GM23338 (cell line): ENCODE results near the gene CYB5R3. TPM values are rescaled to one million over a fixed set of nuclear protein-coding genes. Genes with fewer than 3 reads are reported as not detected.

Source experiments
- ATAC-seq: fragments of 200-7000 bp; cut with Tn5 transposase; 3 replicates; pipeline ENCODE4 v1.9.1; 2020
- DNase-seq: peaks from one replicate; pipeline ENCODE4 v3.0.0-alpha.2; 2015; ENCODE audit warnings: low spot score
- H2AFZ ChIP-seq: fragments of 200-600 bp; sonication (generic); 2 replicates; pipeline ENCODE4 v1.8.0; 2016; ENCODE audit warnings: antibody characterized with exemption, mild to moderate bottlenecking, moderate library complexity
- H3F3A ChIP-seq: fragments of 200-600 bp; sonication (generic); replicated peaks from 2 replicates; pipeline ENCODE4 v1.8.0; 2017; ENCODE audit warnings: antibody characterized with exemption, mixed run types, low read depth
- H3K27ac ChIP-seq: fragments of 200-600 bp; sonication (generic); 2 replicates; pipeline ENCODE4 v1.6.1; 2016; ENCODE audit warnings: low read depth
- H3K27me3 ChIP-seq: fragments of 200-600 bp; sonication (generic); 2 replicates; pipeline ENCODE4 v1.8.0; 2016; ENCODE audit warnings: mild to moderate bottlenecking, mixed run types, moderate library complexity; ENCODE audit not compliant: insufficient read depth
- H3K36me3 ChIP-seq: fragments of 200-600 bp; sonication (generic); 2 replicates; pipeline ENCODE4 v1.8.0; 2016; ENCODE audit warnings: mild to moderate bottlenecking; ENCODE audit not compliant: insufficient read depth
- H3K4me1 ChIP-seq: fragments of 200-600 bp; sonication (generic); 2 replicates; pipeline ENCODE4 v1.8.0; 2016; ENCODE audit warnings: mild to moderate bottlenecking, moderate library complexity; ENCODE audit not compliant: insufficient read depth
- H3K4me2 ChIP-seq: fragments of 200-600 bp; sonication (generic); 2 replicates; pipeline ENCODE4 v1.7.1; 2017; ENCODE audit warnings: mixed run types
- H3K4me3 ChIP-seq: fragments of 200-600 bp; sonication (generic); 2 replicates; pipeline ENCODE4 v1.6.1; 2016; ENCODE audit warnings: mixed run types
- H3K79me2 ChIP-seq: fragments of 200-600 bp; sonication (generic); replicated peaks from 2 replicates; pipeline ENCODE4 v1.8.0; 2017; ENCODE audit warnings: mild to moderate bottlenecking; ENCODE audit not compliant: insufficient read depth
- H3K9me2 ChIP-seq: fragments of 200-600 bp; sonication (generic); 2 replicates; pipeline ENCODE4 v1.8.0; 2017; ENCODE audit not compliant: insufficient read depth
- H4K20me1 ChIP-seq: fragments of 200-600 bp; sonication (generic); replicated peaks from 2 replicates; pipeline ENCODE4 v1.8.0; 2017; ENCODE audit warnings: mild to moderate bottlenecking; ENCODE audit not compliant: insufficient read depth
- H3K27ac Mint-ChIP-seq: 2 replicates; pipeline ENCODE4 v1.8.0; 2020; ENCODE audit warnings: inconsistent platforms, mild to moderate bottlenecking, moderate library complexity, mixed read lengths
- H3K27me3 Mint-ChIP-seq: 3 replicates; pipeline ENCODE4 v1.8.0; 2022; ENCODE audit warnings: low read depth, mild to moderate bottlenecking, moderate library complexity, mixed read lengths, inconsistent platforms; ENCODE audit not compliant: insufficient read depth, poor library complexity
- H3K36me3 Mint-ChIP-seq: 3 replicates; pipeline ENCODE4 v1.8.0; 2021; ENCODE audit warnings: low read depth, mild to moderate bottlenecking, inconsistent platforms, moderate library complexity, mixed read lengths
- H3K4me1 Mint-ChIP-seq: 3 replicates; pipeline ENCODE4 v1.8.0; 2020; ENCODE audit warnings: mild to moderate bottlenecking, inconsistent platforms, mixed read lengths
- H3K4me3 Mint-ChIP-seq: 3 replicates; pipeline ENCODE4 v1.8.0; 2021; ENCODE audit warnings: moderate library complexity, mild to moderate bottlenecking, inconsistent platforms, mixed read lengths
- H3K9me3 Mint-ChIP-seq: 3 replicates; pipeline ENCODE4 v1.8.0; 2020; ENCODE audit warnings: moderate library complexity, mild to moderate bottlenecking, inconsistent platforms, mixed read lengths
- CREB1 ChIP-seq: fragments of 250-450 bp; sonication (Bioruptor Pico); IDR thresholded peaks from 2 replicates; pipeline ENCODE4 v1.5.0; 2020; ENCODE audit warnings: low read depth, mild to moderate bottlenecking, moderate library complexity
- EZH2 ChIP-seq: fragments of 200-600 bp; sonication (generic); IDR thresholded peaks from one replicate; pipeline ENCODE4 v1.8.0; 2017; ENCODE audit warnings: antibody characterized with exemption, mild to moderate bottlenecking, low read depth; ENCODE audit not compliant: unreplicated experiment
- EZH2phosphoT487 ChIP-seq: fragments of 200-600 bp; sonication (generic); IDR thresholded peaks from one replicate; pipeline ENCODE4 v1.8.1; 2018; ENCODE audit warnings: antibody characterized with exemption; ENCODE audit not compliant: unreplicated experiment
- JUNB ChIP-seq: IDR thresholded peaks from one replicate; pipeline ENCODE4 v1.6.1; 2016; ENCODE audit warnings: antibody characterized with exemption; ENCODE audit not compliant: unreplicated experiment
- NANOG ChIP-seq: IDR thresholded peaks from 2 replicates; pipeline ENCODE4 v1.6.1; 2016; ENCODE audit warnings: antibody characterized with exemption, borderline replicate concordance
- POLR2AphosphoS5 ChIP-seq: IDR thresholded peaks from 2 replicates; pipeline ENCODE4 v1.6.1; 2016; ENCODE audit warnings: antibody characterized with exemption, low read depth
- STAT1 ChIP-seq: IDR thresholded peaks from one replicate; pipeline ENCODE4 v1.6.1; 2016; ENCODE audit warnings: antibody characterized with exemption; ENCODE audit not compliant: unreplicated experiment
- ZNF114 ChIP-seq: fragments of 250-450 bp; sonication (Bioruptor Pico); IDR thresholded peaks from 2 replicates; pipeline ENCODE4 v1.5.0; 2020; ENCODE audit warnings: mild to moderate bottlenecking, moderate library complexity
- ZNF331 ChIP-seq: fragments of 250-450 bp; sonication (Bioruptor Pico); IDR thresholded peaks from 2 replicates; pipeline ENCODE4 v1.5.0; 2020; ENCODE audit warnings: low read depth, mild to moderate bottlenecking, moderate library complexity
- polyA plus RNA-seq: library from polyadenylated mRNA; unstranded; fragments of >200 nt; fragmentation: Nextera tagmentation; extraction: Ambion mirVana; gene quantifications from 2 replicates; pipeline ENCODE4 v1.2.1, GENCODE V29; 2016
- total RNA-seq: library from RNA; depleted of rRNA; stranded (reverse); fragments of >200 nt; shearing (Covaris generic); gene quantifications from 2 replicates; pipeline ENCODE4 v1.2.3, GENCODE V29; 2014
- TF ChIP-seq, protein P1 (sequence below), 2 experiments: fragments of 200-600 bp in 1 of 2; sonication (generic) in 1 of 2; conservative IDR thresholded peaks; 2 replicates each; pipeline versions ENCODE4 v1.5.1 to v1.6.1; 2016 to 2017; ENCODE audit warnings: antibody characterized with exemption in 2 of 2, low read depth in 2 of 2, mild to moderate bottlenecking in 2 of 2, moderate library complexity in 1 of 2
- TF ChIP-seq, protein P2 (sequence below): IDR thresholded peaks from one replicate; pipeline ENCODE4 v1.6.1; 2018; ENCODE audit warnings: antibody characterized with exemption; ENCODE audit not compliant: unreplicated experiment
- TF ChIP-seq, protein P3 (sequence below): IDR thresholded peaks from 2 replicates; pipeline ENCODE4 v1.6.1; 2016; ENCODE audit warnings: antibody characterized with exemption
- TF ChIP-seq, protein P4 (sequence below): fragments of 250-450 bp; sonication (Bioruptor Pico); IDR thresholded peaks from 2 replicates; pipeline ENCODE4 v1.5.0; 2020; ENCODE audit warnings: mild to moderate bottlenecking, moderate library complexity

CYB5R3 gene
- total and polyA plus RNA-seq, 2 experiments from 2014 or later: 76.2 to 76.9 TPM

DNA sequence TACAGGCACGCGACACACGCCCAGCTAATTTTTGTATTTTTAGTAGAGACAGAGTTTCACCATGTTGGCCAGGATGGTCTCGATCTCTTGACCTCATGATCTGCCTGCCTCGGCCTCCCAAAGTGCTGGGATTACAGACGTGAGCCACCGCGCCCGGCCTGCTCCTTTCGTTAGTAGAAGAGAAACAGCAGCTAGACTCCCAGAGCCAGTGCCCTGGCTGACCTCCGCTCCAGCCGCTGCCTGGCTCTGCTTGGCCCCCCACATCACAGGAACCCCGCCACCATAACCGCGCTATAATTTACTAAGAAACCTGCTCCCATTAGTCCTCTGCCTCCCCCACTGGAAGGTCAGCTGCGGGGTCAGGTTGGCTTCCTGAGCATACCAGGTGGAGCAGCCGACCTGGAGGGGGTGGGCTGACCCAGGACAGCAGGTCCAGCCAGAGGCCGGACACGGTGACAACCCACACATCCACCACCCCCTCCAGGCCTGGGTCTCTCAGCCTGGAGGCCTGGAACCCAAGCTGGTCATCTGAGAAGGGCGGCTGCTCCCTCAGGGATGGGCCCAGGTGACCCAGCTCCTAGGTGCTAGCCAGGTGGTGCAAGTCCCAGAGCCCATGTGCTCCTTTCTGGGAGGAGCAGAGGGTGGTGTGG is 27.0 kb downstream of the CYB5R3 start:
- Histone ChIP-seq H3K27me3 (no peaks in the 10 kb centered on the region), H3K9me2 (no peaks in the 10 kb centered on the region), H3K4me2 (no peak overlapping the region), H3K36me3 (no peaks in the 10 kb centered on the region; the same call in 1 of the 2 replicates), H3K27ac (no peak overlapping the region), H3F3A (no peaks in the 10 kb centered on the region), H3K79me2 (no peaks in the 10 kb centered on the region), H3K4me1 (no peaks in the 10 kb centered on the region), H3K4me3 (no peak overlapping the region), H4K20me1 (peaks cover 8% of the 10 kb centered on the region; the same call in 1 of the 2 replicates), H2AFZ (no peak overlapping the region)
- Mint-ChIP-seq H3K27me3 (peaks cover 23% of the 10 kb centered on the region), H3K4me3 (no peak overlapping the region), H3K27ac (no peak overlapping the region), H3K36me3 (peaks cover 9% of the 10 kb centered on the region), H3K4me1 (peaks cover 14% of the 10 kb centered on the region), H3K9me3 (no peaks in the 10 kb centered on the region)
- no peak for ATAC-seq
- TF ChIP-seq POLR2AphosphoS5 (no peak), ZNF331 (CRISPR knock-in tag) (no peak), ZNF114 (CRISPR knock-in tag) (no peak), NANOG (no peak), STAT1 (no peak), CREB1 (CRISPR knock-in tag) (no peak), JUNB (no peak), EZH2 (no peak), EZH2phosphoT487 (no peak)
- TF ChIP-seq, protein P1, sequence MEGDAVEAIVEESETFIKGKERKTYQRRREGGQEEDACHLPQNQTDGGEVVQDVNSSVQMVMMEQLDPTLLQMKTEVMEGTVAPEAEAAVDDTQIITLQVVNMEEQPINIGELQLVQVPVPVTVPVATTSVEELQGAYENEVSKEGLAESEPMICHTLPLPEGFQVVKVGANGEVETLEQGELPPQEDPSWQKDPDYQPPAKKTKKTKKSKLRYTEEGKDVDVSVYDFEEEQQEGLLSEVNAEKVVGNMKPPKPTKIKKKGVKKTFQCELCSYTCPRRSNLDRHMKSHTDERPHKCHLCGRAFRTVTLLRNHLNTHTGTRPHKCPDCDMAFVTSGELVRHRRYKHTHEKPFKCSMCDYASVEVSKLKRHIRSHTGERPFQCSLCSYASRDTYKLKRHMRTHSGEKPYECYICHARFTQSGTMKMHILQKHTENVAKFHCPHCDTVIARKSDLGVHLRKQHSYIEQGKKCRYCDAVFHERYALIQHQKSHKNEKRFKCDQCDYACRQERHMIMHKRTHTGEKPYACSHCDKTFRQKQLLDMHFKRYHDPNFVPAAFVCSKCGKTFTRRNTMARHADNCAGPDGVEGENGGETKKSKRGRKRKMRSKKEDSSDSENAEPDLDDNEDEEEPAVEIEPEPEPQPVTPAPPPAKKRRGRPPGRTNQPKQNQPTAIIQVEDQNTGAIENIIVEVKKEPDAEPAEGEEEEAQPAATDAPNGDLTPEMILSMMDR (conservative IDR thresholded peaks at IDR 0.05; ENCODE audit: low read depth in 2 of 2): no peak
- TF ChIP-seq, protein P2, sequence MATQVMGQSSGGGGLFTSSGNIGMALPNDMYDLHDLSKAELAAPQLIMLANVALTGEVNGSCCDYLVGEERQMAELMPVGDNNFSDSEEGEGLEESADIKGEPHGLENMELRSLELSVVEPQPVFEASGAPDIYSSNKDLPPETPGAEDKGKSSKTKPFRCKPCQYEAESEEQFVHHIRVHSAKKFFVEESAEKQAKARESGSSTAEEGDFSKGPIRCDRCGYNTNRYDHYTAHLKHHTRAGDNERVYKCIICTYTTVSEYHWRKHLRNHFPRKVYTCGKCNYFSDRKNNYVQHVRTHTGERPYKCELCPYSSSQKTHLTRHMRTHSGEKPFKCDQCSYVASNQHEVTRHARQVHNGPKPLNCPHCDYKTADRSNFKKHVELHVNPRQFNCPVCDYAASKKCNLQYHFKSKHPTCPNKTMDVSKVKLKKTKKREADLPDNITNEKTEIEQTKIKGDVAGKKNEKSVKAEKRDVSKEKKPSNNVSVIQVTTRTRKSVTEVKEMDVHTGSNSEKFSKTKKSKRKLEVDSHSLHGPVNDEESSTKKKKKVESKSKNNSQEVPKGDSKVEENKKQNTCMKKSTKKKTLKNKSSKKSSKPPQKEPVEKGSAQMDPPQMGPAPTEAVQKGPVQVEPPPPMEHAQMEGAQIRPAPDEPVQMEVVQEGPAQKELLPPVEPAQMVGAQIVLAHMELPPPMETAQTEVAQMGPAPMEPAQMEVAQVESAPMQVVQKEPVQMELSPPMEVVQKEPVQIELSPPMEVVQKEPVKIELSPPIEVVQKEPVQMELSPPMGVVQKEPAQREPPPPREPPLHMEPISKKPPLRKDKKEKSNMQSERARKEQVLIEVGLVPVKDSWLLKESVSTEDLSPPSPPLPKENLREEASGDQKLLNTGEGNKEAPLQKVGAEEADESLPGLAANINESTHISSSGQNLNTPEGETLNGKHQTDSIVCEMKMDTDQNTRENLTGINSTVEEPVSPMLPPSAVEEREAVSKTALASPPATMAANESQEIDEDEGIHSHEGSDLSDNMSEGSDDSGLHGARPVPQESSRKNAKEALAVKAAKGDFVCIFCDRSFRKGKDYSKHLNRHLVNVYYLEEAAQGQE: no peak
- TF ChIP-seq, protein P3, sequence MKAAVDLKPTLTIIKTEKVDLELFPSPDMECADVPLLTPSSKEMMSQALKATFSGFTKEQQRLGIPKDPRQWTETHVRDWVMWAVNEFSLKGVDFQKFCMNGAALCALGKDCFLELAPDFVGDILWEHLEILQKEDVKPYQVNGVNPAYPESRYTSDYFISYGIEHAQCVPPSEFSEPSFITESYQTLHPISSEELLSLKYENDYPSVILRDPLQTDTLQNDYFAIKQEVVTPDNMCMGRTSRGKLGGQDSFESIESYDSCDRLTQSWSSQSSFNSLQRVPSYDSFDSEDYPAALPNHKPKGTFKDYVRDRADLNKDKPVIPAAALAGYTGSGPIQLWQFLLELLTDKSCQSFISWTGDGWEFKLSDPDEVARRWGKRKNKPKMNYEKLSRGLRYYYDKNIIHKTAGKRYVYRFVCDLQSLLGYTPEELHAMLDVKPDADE: no peak
- TF ChIP-seq, protein P4, sequence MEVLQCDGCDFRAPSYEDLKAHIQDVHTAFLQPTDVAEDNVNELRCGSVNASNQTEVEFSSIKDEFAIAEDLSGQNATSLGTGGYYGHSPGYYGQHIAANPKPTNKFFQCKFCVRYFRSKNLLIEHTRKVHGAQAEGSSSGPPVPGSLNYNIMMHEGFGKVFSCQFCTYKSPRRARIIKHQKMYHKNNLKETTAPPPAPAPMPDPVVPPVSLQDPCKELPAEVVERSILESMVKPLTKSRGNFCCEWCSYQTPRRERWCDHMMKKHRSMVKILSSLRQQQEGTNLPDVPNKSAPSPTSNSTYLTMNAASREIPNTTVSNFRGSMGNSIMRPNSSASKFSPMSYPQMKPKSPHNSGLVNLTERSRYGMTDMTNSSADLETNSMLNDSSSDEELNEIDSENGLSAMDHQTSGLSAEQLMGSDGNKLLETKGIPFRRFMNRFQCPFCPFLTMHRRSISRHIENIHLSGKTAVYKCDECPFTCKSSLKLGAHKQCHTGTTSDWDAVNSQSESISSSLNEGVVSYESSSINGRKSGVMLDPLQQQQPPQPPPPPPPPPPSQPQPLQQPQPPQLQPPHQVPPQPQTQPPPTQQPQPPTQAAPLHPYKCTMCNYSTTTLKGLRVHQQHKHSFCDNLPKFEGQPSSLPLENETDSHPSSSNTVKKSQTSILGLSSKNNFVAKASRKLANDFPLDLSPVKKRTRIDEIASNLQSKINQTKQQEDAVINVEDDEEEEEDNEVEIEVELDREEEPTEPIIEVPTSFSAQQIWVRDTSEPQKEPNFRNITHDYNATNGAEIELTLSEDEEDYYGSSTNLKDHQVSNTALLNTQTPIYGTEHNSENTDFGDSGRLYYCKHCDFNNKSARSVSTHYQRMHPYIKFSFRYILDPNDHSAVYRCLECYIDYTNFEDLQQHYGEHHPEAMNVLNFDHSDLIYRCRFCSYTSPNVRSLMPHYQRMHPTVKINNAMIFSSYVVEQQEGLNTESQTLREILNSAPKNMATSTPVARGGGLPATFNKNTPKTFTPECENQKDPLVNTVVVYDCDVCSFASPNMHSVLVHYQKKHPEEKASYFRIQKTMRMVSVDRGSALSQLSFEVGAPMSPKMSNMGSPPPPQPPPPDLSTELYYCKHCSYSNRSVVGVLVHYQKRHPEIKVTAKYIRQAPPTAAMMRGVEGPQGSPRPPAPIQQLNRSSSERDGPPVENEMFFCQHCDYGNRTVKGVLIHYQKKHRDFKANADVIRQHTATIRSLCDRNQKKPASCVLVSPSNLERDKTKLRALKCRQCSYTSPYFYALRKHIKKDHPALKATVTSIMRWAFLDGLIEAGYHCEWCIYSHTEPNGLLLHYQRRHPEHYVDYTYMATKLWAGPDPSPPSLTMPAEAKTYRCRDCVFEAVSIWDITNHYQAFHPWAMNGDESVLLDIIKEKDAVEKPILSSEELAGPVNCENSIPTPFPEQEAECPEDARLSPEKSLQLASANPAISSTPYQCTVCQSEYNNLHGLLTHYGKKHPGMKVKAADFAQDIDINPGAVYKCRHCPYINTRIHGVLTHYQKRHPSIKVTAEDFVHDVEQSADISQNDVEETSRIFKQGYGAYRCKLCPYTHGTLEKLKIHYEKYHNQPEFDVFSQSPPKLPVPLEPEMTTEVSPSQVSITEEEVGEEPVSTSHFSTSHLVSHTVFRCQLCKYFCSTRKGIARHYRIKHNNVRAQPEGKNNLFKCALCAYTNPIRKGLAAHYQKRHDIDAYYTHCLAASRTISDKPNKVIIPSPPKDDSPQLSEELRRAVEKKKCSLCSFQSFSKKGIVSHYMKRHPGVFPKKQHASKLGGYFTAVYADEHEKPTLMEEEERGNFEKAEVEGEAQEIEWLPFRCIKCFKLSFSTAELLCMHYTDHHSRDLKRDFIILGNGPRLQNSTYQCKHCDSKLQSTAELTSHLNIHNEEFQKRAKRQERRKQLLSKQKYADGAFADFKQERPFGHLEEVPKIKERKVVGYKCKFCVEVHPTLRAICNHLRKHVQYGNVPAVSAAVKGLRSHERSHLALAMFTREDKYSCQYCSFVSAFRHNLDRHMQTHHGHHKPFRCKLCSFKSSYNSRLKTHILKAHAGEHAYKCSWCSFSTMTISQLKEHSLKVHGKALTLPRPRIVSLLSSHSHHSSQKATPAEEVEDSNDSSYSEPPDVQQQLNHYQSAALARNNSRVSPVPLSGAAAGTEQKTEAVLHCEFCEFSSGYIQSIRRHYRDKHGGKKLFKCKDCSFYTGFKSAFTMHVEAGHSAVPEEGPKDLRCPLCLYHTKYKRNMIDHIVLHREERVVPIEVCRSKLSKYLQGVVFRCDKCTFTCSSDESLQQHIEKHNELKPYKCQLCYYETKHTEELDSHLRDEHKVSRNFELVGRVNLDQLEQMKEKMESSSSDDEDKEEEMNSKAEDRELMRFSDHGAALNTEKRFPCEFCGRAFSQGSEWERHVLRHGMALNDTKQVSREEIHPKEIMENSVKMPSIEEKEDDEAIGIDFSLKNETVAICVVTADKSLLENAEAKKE (CRISPR knock-in tag): no peak
- DNase-seq: no peak
